Raji (cell line): ENCODE measurements around the gene FRMD4A.

Source experiments
- POLR2A ChIP-seq: IDR thresholded peaks from 2 replicates; pipeline ENCODE4 v1.6.1; 2011; ENCODE audit warnings: low read depth, low read length, control low read depth; ENCODE audit not compliant: insufficient read depth

Gene FRMD4A

DNA sequence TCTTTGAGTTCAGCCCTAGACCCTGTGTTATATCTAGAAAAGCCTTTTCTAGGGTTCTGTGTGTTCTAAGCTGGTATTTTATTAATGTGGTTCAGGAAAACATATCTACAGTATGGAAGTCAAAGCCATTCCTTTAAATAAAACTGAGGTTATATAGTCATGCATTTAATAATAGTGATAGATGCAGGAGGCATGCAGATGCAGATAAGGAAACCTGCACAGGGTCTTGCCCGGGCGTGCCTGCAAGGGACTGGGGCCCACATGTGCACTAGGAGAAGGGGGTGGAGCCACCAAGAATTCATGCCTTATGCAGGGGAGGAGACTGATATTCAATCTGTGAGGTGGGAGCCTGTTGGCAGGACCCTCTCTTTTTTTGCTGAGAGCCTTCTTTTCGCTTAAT lies 572.4 kb downstream of the FRMD4A start:
- no peak for TF ChIP-seq POLR2A

DNA sequence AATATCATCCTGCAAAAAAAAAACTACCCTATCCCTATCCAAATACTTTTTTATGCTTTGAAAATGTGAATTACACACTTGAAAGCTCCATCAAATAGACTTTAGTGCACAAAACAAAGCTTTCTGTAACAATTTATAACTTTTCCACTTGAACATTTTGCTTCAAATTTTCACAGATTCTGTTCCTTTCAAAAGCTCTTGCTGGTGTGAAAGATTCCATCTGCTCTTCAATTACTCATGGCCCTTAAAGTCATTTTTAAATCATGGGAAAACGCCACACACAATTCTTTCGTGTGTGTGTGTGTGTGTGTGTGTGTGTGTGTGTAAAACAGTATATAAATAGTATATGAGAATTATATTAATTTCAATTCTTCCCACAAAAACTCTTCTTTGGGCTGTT lies 576.4 kb downstream of the FRMD4A start:
- no peak for TF ChIP-seq POLR2A

DNA sequence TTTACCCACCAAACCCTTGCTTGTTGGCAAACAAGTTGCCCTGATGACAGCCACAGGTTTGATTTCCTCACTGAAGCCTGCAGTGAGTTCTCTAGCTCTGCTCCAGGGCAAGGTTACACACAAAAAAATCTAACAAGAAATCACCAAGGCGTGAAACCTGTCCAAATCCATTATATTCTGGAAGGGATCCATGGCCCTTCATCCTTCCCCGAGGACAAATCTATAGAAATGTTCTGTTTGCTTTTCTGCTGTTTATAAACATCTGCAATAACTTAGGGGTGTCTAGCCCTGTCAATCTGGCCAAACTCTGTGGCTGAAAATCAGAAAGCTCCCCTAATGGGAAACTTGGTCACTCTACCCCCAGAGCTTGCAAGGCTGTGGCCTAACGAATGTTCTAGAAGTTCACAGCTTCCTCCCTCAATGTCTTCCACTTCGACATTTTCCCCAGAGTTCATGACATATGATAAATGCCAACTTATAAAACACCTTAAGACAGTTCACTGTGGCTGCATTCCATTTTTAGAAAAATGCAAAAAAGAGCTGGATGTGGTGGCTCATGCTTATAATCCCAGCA lies 579.4 kb downstream of the FRMD4A start:
- no peak for TF ChIP-seq POLR2A

DNA sequence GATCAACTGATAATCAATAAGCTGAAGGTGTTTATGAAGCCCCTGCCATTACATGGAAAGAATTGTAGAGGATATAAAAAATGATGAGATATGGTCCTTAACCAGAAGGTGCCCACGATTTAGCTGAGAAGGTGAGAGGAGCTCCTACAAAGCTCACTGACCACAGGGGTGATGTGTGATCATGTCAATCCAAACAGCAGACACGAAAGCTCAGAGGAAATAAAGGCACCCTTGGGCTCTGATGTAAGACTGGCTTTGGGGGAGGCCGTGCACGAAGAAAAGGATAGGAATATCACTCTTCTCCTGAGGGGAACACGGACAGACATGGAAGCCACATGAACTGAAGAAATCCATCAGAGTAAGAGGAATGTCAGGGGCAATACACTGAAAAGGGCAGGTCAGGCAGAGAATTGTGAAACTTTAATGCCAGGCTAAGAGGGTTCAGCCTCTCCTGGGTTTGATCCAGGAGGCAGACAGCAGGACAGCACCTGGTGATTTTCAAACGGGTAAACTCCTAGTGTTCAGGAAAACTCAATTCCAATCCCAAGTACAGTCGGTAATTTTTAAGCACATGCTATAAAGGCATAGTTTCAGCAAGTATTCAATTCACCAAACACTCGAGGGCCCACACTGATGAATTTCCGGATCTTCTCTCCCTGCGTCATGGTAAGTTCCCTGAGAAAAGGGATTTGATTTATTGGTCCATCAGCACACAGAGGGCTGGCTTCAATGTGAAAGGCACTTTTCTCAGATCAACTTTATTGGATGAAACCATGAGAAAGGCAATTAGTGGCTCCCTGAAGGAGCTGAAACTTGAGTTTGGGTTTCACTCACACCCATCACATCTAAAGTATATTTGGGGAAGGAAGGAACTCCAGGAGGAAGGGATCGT lies 580.2 kb downstream of the FRMD4A start:
- TF ChIP-seq POLR2A, result no peak

DNA sequence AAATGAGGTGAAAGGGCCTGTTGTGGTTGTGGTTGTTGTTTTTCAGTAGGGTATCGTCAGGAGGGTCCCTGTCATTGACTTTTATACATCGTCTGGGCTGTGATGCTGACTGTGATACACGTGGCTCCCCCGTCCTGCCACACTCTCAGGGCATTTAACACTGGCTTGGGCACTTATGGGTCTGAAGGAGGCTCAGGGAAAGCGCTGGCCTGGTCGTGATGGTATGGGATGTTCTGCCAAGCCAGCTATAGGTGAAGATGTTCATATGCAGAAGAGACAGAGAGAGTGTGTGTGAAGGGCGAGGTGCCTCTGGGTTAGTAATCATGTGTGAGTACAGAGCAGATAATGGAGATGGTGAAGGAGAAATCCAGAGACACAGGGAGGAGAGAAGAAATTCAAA lies 585.5 kb downstream of the FRMD4A start:
- TF ChIP-seq POLR2A, result no peak

DNA sequence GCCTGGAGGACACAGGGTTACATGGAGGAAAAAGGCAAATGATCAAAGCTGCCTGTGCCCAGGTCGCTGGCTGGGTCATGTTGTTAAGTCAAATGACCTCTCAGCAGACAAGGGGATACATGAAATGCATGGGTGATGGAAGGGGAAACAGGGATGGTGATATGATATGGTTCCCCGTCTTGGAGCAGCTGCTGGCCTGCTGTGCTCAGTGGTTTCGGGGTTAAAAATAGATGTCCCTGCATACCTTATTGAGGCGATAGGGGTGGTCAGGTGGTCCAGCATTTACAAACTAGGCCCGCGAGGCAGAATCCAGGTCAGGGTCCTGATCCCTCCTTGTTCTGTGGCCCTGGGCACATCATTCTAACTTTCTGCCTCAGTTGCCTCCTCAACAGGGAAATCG lies 586.8 kb downstream of the FRMD4A start:
- TF ChIP-seq POLR2A, result no peak

DNA sequence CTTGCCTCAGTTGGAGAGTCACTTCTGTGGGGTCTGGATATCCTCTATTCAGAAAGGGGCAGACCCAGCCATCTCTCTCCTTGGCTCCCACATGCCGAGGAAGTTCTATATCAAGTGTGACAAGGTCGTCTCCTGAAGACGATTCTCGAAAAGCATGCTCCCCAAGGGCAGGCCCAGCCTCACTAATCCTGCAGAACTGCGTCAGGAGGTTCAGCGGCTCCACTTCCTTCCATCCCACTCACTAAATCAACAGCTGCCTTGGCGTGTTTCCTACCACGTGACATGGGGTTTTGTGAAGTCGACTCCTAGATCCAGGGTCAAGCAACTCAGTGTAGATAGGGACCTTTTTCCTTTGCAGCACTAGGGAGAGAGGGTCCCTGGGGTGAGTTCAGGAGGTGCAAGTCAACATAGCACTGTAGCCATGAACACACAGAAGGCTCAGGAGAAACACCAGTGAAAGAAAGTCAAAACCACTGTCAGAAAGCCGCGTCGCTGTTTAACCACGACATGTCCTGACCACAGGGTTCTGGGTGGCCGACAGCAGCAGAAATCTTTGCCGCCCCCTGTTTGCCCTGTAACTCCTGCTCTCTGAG lies 587.5 kb downstream of the FRMD4A start:
- TF ChIP-seq POLR2A, result no peak

DNA sequence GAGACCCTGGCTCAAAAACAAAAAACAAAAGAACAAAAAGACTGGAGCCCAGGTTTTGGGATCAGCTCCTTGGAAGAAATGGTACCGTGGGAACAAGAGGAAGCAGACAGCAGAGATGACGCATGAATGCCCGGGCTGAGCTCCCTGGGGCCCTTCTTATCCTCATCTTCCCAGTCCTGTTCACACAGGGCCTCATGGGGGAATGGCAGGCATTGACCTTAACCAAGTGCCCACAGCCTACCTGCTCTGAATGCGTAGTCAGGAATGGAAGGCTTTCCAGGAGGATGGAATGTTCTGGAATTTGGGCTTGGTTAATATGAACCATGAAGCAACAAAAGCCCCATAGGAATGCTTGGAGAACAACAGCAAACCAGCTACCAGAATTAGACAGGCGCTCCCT lies 589.3 kb downstream of the FRMD4A start:
- no peak for TF ChIP-seq POLR2A

DNA sequence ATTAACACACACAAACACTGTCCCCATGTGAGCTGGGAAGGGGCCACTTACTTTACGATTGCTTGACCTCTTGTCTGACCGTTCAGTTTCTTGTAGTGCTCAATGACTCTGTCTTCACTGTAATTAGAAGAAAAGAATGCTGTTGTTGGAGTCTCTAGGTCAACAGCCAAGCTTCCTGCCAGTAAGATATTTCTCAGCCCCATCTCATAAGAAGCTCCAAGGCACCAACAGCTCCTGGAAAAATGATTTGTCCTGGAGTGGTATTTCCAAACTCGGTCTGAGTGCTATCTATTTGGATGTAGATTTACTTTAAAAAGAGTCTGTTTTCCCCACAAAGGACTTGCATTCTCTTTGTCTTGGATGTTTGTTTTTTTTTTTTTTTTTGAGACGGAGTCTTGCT lies 590.3 kb downstream of the FRMD4A start:
- TF ChIP-seq POLR2A, result no peak

DNA sequence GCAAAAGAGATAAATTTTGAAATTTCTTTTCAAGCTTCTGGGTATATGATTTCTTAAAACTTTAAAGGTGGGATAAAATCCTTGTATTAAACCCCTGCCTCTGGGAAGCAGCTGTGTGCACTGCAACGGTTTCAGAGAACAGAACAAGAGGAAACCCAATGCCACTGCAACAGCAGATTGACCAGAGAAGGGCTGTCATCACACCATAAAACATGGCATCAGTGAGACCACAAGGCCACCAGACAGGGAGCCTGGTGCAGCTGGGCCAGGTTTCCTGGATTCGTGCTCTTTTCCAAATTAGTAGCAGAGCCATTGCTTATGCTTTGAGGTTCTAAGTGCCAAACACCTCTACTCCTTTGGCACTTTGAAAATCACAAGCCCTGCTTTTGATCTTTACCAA lies 591.5 kb downstream of the FRMD4A start:
- TF ChIP-seq POLR2A, result no peak

DNA sequence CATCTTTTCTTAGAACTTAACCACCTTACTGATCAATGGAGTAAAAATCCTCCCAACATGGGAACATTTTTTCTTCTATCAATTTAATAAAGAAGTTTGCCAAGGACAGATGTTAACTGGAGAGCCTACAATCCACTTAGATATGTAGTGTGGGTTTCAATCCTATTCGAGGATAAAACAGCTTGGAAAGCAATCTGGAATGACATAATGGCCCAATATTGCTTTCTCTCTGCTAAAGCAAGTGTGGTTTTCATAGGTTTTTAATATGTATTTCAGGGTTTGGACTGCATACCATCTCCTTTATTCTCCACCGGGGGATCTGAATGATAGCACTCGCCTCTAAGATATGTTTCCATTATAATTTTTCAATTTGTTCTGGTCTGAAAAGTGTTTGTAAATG lies 594.2 kb downstream of the FRMD4A start:
- no peak for TF ChIP-seq POLR2A

DNA sequence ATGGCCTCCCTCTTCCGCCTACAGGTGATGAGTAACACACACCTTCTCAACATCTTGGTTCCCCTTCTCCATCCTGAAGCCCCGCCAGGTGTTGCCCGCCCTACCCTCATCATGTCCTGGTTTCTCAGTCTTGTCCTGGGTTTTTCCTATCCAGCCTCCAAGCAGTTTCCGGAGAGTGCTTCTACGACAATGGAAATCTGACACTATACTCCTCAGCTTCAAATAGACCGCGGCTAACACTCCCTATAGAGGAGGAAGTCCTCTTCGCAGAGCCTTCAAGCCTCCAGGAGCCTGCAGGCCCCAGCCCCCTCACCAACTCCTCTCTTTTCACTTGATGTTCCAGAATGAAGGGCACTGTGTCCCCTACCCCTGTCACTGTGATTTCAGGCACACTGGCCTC lies 596.6 kb downstream of the FRMD4A start:
- TF ChIP-seq POLR2A, result no peak

DNA sequence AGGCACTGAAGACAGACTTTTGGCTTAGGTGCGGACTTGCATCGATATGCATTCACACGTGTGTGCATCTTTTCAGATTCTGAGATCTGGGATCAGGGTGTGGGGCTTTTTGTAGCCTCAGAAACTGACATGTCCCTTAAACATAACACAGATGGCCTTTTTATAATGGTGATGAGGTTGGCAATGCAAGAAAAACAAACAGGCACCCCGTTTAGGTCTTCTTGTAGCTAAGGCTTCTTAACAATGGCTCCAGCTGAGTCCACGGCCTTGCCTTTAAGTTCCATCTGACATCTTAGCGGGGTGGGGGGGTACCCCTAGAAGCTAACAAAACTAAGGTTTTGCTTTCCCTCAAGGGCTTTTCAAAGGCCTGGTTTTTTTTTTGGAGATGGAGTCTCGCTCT lies 597.7 kb downstream of the FRMD4A start:
- TF ChIP-seq POLR2A, result no peak

DNA sequence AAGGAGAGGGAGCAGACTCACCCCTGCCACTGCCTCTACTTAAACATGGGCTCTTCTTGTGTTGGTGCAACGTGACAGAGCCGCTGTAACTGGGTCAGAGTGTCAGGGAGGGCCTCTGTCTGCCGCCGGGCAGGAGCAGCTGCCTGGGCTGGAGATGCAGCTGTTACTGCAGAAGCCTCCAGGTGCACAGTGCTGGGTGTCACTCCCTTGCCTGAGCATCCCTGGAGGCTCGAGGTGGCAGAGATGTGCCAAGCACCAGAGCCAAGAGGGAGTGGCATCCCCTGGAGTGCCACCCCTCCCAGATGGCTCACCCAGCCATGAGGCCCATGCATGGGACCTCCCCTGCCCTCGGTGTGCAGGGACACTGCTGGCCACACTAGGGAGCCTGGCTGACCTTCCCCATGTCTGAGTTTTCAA lies 598.3 kb downstream of the FRMD4A start:
- no peak for TF ChIP-seq POLR2A

DNA sequence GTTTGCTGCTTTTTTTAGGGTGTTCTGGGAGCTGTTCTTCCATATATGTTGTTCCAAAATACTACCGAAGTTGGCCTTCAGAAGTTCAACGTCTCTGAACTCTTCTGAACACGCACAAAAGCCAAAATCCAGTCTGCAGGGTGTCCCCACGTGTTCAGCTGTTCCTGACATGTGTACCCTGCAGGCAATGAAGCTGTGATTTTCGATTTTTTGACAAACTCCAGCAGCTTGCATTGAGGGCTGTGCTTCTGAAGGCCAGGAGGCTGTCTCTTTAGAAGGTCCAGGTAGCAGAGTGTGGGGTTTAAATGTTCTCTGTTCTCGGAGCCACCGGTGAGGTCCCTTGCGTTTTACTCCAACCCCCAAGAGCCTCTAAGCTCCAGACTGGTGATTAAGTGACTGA lies 598.9 kb downstream of the FRMD4A start:
- no peak for TF ChIP-seq POLR2A

DNA sequence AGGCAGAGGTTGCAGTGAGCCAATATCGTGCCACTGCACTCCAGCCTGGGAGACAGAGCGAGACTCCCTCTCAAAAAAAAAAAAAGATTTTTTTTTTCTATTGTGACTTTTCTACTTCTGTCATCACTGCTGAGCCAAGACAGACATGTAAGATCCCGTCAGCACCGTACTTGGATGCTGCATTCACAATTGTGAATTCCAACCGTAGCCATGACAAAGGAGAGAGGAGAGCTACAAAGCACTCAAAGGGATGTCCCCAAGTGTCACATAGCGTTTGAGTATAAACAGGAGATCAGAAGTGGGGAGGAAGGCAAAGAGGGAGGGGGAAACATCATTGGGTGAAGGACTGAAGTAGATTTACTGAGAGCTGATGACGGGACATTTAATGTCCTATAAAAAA lies 599.8 kb downstream of the FRMD4A start:
- TF ChIP-seq POLR2A, result no peak
